Measurements from ENCODE around the gene NUTF2. TPM values are rescaled to one million over a fixed set of nuclear protein-coding genes. Genes with fewer than 3 reads are reported as not detected.

NUTF2 gene
- 240 to 275 TPM (median 248 TPM) in 5 replicates for total RNA-seq (2022; extraction: Qiagen RNA extraction)

GRCh38 chr16:67846320-67847063 is at the start of gene NUTF2:
TSS of gene NUTF2 (plus strand) at chr16:67846933. CDS start at chr16:67865131, 18,198 bp downstream.

GRCh38 chr16:67806428-67807147 is 40.1 kb upstream of the NUTF2 start, which contains the start of the genes RANBP10 and TSNAXIP1:
TSS of gene RANBP10 (minus strand) at chr16:67806560. CDS start at chr16:67806536, 24 bp downstream.
TSS of gene TSNAXIP1 (plus strand) at chr16:67806889. CDS start at chr16:67807150, 261 bp downstream.

GRCh38 chr16:67841816-67842508 is 4.8 kb upstream of the NUTF2 start, which contains the start of gene THAP11:
TSS of gene THAP11 (plus strand) at chr16:67842320. CDS start at chr16:67842555, 235 bp downstream.

GRCh38 chr16:67847064-67847861 is 530 bp downstream of the NUTF2 start, which contains the start of gene CENPT:
TSS of gene CENPT (minus strand) at chr16:67847693. CDS start at chr16:67833859, 13,834 bp downstream.

GRCh38 chr16:67872631-67873434 is 26.1 kb downstream of the NUTF2 start, which contains the start of gene EDC4:
TSS of gene EDC4 (plus strand) at chr16:67873052. CDS start at chr16:67873262, 210 bp downstream.

GRCh38 chr16:67884684-67885083 is 38.0 kb downstream of the NUTF2 start, which contains the start of gene NRN1L:
TSS of gene NRN1L (plus strand) at chr16:67884885. CDS start at chr16:67884904, 19 bp downstream.

GRCh38 chr16:67892899-67893742 is 46.4 kb downstream of the NUTF2 start, which contains the start of gene PSKH1:
TSS of gene PSKH1 (plus strand) at chr16:67893254. CDS start at chr16:67908750, 15,496 bp downstream.

Other genes starting within 250 kb of the NUTF2 start
- gene CARMIL2, start 201.8 kb upstream of the NUTF2 start, total RNA-seq (2022; extraction: Qiagen RNA extraction), result 1.5 to 2.6 TPM (median 2.0 TPM) in 5 replicates
- gene ACD, start 186.7 kb upstream of the NUTF2 start, total RNA-seq (2022; extraction: Qiagen RNA extraction), result 26.7 to 36.7 TPM (median 33.8 TPM) in 5 replicates
- 1.7 to 2.8 TPM (median 2.2 TPM) in 5 replicates for gene PARD6A, start 186.0 kb upstream of the NUTF2 start, total RNA-seq (2022; extraction: Qiagen RNA extraction)
- gene ENKD1, start 180.2 kb upstream of the NUTF2 start, total RNA-seq (2022; extraction: Qiagen RNA extraction), result 7.4 to 10.9 TPM (median 9.7 TPM) in 5 replicates
- 0.06 to 0.14 TPM (median 0.10 TPM) in 3 of 5 replicates, not detected in the others for gene C16orf86, start 180.1 kb upstream of the NUTF2 start, total RNA-seq (2022; extraction: Qiagen RNA extraction)
- 14.3 to 17.7 TPM (median 16.4 TPM) in 5 replicates for gene GFOD2, start 127.6 kb upstream of the NUTF2 start, total RNA-seq (2022; extraction: Qiagen RNA extraction)
- gene RANBP10, start 40.4 kb upstream of the NUTF2 start, total RNA-seq (2022; extraction: Qiagen RNA extraction), result 6.6 to 10.3 TPM (median 9.8 TPM) in 5 replicates
- gene TSNAXIP1, start 40.0 kb upstream of the NUTF2 start, total RNA-seq (2022; extraction: Qiagen RNA extraction), result 0.25 to 0.67 TPM (median 0.52 TPM) in 5 replicates
- gene THAP11, start 4.6 kb upstream of the NUTF2 start, total RNA-seq (2022; extraction: Qiagen RNA extraction), result 26.2 to 39.1 TPM (median 37.6 TPM) in 5 replicates
- 19.9 to 28.0 TPM (median 26.0 TPM) in 5 replicates for gene CENPT, start 760 bp downstream of the NUTF2 start, total RNA-seq (2022; extraction: Qiagen RNA extraction)
- 42.2 to 69.2 TPM (median 59.8 TPM) in 5 replicates for gene EDC4, start 26.1 kb downstream of the NUTF2 start, total RNA-seq (2022; extraction: Qiagen RNA extraction)
- gene NRN1L, start 38.0 kb downstream of the NUTF2 start, total RNA-seq (2022; extraction: Qiagen RNA extraction), result 0.29 to 0.32 TPM in 2 of 5 replicates, not detected in the others
- 10.6 to 16.1 TPM (median 14.7 TPM) in 5 replicates for gene PSKH1, start 46.3 kb downstream of the NUTF2 start, total RNA-seq (2022; extraction: Qiagen RNA extraction)
- gene CTRL, start 84.9 kb downstream of the NUTF2 start, total RNA-seq (2022; extraction: Qiagen RNA extraction), result 0.63 to 2.0 TPM (median 1.5 TPM) in 5 replicates
- gene PSMB10, start 89.9 kb downstream of the NUTF2 start, total RNA-seq (2022; extraction: Qiagen RNA extraction), result 37.3 to 47.5 TPM (median 39.7 TPM) in 5 replicates
- gene LCAT, start 97.2 kb downstream of the NUTF2 start, total RNA-seq (2022; extraction: Qiagen RNA extraction), result 5.3 to 11.1 TPM (median 11.0 TPM) in 5 replicates
- gene SLC12A4, start 121.7 kb downstream of the NUTF2 start, total RNA-seq (2022; extraction: Qiagen RNA extraction), result 14.8 to 35.2 TPM (median 27.8 TPM) in 5 replicates
- gene DPEP3, start 133.6 kb downstream of the NUTF2 start, total RNA-seq (2022; extraction: Qiagen RNA extraction), result not detected in 5 replicates
- not detected in 5 replicates for gene DPEP2, start 152.6 kb downstream of the NUTF2 start, total RNA-seq (2022; extraction: Qiagen RNA extraction)
- gene DPEP2NB, start 169.0 kb downstream of the NUTF2 start, total RNA-seq (2022; extraction: Qiagen RNA extraction), result not detected in 5 replicates
- gene DDX28, start 176.3 kb downstream of the NUTF2 start, total RNA-seq (2022; extraction: Qiagen RNA extraction), result 17.1 to 18.0 TPM (median 17.3 TPM) in 5 replicates
- 16.3 to 17.5 TPM (median 17.3 TPM) in 5 replicates for gene DUS2, start 176.4 kb downstream of the NUTF2 start, total RNA-seq (2022; extraction: Qiagen RNA extraction)
- gene NFATC3, start 238.4 kb downstream of the NUTF2 start, total RNA-seq (2022; extraction: Qiagen RNA extraction), result 12.0 to 17.9 TPM (median 16.5 TPM) in 5 replicates